ENCODE measurements around the gene WDCP.
A peak's percentile ranks its signal among the peaks of the same experiment; 100 is the strongest.

WDCP gene

DNA sequence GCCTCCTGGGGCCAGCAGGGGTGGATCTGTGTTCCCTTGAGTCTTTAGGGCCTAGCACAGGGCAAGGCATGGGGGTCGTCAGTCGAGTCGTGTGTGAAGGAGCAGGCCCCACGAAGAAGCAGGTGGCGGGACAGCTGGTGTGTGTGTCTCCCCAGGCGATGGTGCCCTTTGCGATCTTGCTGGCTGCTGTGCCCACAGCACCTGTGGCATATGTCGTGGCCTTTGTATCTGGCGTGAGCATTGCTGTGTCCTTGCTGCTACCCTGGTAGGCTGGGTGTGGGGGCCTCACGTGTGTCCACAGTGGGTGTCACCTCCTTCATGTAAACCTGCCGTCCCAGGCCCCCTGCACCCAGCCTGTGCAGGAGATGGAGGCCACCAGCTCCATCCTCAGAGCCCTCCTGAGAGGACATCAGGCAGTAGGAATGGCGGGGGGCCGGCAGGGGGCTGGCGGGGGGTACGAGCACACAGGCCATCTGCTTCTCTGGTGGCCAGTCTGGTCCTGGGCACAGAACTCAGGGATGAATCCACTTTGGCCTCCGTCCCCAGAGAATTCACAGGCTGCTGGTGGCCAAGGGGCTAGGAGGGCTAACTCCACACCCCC, 24.1 kb downstream of the WDCP start:
- TF ChIP-seq RAD21 (IDR thresholded peaks at IDR 0.05; ENCODE audit: low read depth) (no peak), TAF1 (IDR thresholded peaks at IDR 0.05; ENCODE audit: low read depth) (no peak), EGR1 (IDR thresholded peaks at IDR 0.05) (no peak), CREB1 (IDR thresholded peaks at IDR 0.05; ENCODE audit: low read depth) (no peak), CEBPB (IDR thresholded peaks at IDR 0.05) (no peak), YY1 (IDR thresholded peaks at IDR 0.05; ENCODE audit: low read depth) (no peak), ZBTB7A (IDR thresholded peaks at IDR 0.05; ENCODE audit: low read depth) (no peak), NFIC (IDR thresholded peaks at IDR 0.05) (no peak), TEAD4 (IDR thresholded peaks at IDR 0.05) (no peak), TCF12 (IDR thresholded peaks at IDR 0.05; ENCODE audit: low read depth) (no peak), EP300 (IDR thresholded peaks at IDR 0.05; ENCODE audit: borderline replicate concordance) (no peak), FOXM1 (IDR thresholded peaks at IDR 0.05; ENCODE audit: borderline replicate concordance, low read depth) (no peak)
- TF ChIP-seq, protein P1, sequence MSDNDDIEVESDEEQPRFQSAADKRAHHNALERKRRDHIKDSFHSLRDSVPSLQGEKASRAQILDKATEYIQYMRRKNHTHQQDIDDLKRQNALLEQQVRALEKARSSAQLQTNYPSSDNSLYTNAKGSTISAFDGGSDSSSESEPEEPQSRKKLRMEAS (IDR thresholded peaks at IDR 0.05): no peak
- TF ChIP-seq, protein P2, sequence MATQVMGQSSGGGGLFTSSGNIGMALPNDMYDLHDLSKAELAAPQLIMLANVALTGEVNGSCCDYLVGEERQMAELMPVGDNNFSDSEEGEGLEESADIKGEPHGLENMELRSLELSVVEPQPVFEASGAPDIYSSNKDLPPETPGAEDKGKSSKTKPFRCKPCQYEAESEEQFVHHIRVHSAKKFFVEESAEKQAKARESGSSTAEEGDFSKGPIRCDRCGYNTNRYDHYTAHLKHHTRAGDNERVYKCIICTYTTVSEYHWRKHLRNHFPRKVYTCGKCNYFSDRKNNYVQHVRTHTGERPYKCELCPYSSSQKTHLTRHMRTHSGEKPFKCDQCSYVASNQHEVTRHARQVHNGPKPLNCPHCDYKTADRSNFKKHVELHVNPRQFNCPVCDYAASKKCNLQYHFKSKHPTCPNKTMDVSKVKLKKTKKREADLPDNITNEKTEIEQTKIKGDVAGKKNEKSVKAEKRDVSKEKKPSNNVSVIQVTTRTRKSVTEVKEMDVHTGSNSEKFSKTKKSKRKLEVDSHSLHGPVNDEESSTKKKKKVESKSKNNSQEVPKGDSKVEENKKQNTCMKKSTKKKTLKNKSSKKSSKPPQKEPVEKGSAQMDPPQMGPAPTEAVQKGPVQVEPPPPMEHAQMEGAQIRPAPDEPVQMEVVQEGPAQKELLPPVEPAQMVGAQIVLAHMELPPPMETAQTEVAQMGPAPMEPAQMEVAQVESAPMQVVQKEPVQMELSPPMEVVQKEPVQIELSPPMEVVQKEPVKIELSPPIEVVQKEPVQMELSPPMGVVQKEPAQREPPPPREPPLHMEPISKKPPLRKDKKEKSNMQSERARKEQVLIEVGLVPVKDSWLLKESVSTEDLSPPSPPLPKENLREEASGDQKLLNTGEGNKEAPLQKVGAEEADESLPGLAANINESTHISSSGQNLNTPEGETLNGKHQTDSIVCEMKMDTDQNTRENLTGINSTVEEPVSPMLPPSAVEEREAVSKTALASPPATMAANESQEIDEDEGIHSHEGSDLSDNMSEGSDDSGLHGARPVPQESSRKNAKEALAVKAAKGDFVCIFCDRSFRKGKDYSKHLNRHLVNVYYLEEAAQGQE (IDR thresholded peaks at IDR 0.05; ENCODE audit: low read depth): no peak
- TF ChIP-seq, protein P3, sequence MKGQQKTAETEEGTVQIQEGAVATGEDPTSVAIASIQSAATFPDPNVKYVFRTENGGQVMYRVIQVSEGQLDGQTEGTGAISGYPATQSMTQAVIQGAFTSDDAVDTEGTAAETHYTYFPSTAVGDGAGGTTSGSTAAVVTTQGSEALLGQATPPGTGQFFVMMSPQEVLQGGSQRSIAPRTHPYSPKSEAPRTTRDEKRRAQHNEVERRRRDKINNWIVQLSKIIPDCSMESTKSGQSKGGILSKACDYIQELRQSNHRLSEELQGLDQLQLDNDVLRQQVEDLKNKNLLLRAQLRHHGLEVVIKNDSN (IDR thresholded peaks at IDR 0.05): no peak

DNA sequence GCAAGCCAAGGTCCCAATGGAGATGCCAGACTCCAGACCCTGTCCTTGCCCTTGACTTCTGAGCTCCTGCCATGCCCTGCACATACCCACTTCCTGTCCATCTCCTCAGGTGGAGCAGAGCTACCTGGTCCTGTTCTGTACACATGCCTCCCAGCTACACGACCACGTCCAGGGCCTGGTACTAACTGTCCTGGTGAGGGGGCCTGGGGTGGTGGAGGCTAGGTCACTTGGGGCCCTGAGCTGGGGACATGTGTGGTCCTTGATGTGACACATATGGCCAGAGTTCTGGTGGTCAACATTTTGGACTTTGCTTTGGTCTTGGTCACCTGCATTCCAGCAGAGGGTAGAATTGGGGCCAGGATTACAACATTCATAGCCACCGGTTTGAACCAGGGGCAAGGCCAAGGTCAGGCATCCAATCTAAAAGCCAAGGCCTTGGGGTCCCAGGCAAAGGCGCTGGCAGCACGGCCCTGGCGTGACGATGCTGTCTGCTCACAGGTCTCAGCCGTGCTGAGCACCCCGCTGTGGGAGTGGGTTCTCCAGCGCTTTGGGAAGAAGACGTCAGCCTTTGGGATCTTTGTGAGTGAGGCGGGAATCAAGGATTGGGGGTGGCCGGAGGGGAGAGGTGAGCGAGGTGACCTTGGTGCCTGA, 24.7 kb downstream of the WDCP start:
- TF ChIP-seq CREB1 (IDR thresholded peaks at IDR 0.05; ENCODE audit: low read depth): no peak
- TF ChIP-seq EP300 (IDR thresholded peaks at IDR 0.05; ENCODE audit: borderline replicate concordance): no peak
- TF ChIP-seq TEAD4 (IDR thresholded peaks at IDR 0.05): no peak
- TF ChIP-seq RAD21 (IDR thresholded peaks at IDR 0.05; ENCODE audit: low read depth): no peak
- TF ChIP-seq, protein P1 (IDR thresholded peaks at IDR 0.05): no peak
- no peak for TF ChIP-seq ZBTB7A (IDR thresholded peaks at IDR 0.05; ENCODE audit: low read depth)
- TF ChIP-seq TAF1 (IDR thresholded peaks at IDR 0.05; ENCODE audit: low read depth): no peak
- no peak for TF ChIP-seq FOXM1 (IDR thresholded peaks at IDR 0.05; ENCODE audit: borderline replicate concordance, low read depth)

DNA sequence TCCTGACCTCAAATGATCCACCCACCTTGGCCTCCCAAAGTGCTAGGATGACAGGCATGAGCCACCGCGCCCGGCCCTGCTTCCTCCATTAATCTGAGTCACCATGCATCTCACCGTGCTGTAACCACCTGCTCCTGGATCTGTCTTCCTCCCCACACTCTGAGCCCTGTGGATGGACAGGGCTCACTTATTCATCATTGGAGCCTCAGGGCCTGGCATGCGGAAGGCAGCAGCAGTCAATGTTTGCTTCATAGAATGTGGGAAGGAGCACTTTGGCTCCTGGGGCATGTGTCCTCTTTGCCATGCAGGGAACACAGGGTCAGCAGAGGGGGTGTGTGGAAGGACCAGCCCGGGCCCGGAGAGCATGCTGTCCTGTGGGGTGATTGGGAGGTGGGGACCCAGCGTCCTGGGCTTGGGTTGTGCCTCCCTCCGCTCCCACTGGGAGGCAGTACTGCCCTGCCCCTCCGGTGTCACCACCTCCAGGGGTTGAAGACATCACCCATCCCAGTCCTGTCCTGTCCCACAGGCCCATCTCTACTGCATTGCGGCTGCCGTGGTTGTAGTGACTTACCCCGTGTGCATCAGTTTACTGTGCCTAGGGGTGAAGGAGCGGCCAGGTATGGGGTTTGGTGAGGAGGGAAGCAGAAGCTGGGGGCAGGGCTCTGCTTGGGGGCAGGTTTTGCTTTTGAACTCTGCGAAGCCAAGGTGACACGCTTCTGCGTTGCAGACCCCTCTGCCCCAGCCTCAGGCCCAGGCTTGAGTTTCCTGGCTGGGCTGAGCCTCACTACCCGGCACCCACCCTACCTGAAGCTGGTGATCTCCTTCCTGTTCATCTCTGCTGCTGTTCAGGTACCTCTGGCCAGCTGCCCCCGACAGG, 25.8 kb downstream of the WDCP start:
- TF ChIP-seq RAD21 (IDR thresholded peaks at IDR 0.05; ENCODE audit: low read depth) (peak; percentile 63), TAF1 (IDR thresholded peaks at IDR 0.05; ENCODE audit: low read depth) (no peak)

DNA sequence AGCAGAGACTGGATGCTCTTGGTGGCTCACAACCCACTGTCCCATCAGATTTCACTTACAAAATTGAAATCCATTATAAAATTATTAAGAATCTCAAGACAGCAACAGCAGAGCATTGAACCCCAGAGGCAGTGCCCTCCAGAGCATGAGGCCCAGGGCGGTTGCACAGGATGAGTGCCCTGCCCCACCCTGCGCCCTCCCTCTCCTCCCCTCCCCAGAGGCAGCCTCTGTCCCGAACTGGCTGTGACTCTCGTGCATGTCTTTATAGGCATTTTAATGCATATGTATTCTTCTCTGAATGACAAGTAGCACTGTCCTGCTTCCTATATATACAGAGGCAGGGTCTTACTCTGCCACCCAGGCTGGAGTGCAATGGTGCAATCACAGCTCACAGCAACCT, 26.9 kb downstream of the WDCP start:
- TF ChIP-seq ZBTB7A (IDR thresholded peaks at IDR 0.05; ENCODE audit: low read depth): no peak
- no peak for TF ChIP-seq YY1 (IDR thresholded peaks at IDR 0.05; ENCODE audit: low read depth)
- TF ChIP-seq TCF12 (IDR thresholded peaks at IDR 0.05; ENCODE audit: low read depth): no peak
- TF ChIP-seq TEAD4 (IDR thresholded peaks at IDR 0.05): no peak
- TF ChIP-seq, protein P1 (IDR thresholded peaks at IDR 0.05): no peak
- no peak for TF ChIP-seq NFIC (IDR thresholded peaks at IDR 0.05)
- no peak for TF ChIP-seq EGR1 (IDR thresholded peaks at IDR 0.05)
- TF ChIP-seq CREB1 (IDR thresholded peaks at IDR 0.05; ENCODE audit: low read depth): no peak
- TF ChIP-seq TAF1 (IDR thresholded peaks at IDR 0.05; ENCODE audit: low read depth): no peak
- no peak for TF ChIP-seq EP300 (IDR thresholded peaks at IDR 0.05; ENCODE audit: borderline replicate concordance)
- no peak for TF ChIP-seq RAD21 (IDR thresholded peaks at IDR 0.05; ENCODE audit: low read depth)
- TF ChIP-seq, protein P2 (IDR thresholded peaks at IDR 0.05; ENCODE audit: low read depth): no peak

DNA sequence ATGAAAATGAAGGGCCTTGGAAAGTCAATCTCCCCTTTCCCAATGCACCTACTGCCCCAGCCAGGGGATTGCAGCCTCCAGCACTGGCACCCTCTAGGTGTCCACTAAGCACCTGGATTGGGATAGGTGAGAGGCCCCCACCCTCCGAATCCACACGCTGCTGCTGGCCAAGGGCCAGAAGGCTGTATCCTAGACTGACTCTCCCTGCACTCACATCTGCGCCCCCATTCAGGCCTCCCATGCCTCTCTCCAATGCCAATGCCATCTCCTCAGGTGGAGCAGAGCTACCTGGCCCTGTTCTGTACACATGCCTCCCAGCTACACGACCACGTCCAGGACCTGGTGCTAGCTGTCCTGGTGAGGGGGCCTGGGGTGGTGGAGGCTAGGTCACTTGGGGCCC, 27.5 kb downstream of the WDCP start:
- TF ChIP-seq NFIC (IDR thresholded peaks at IDR 0.05) (no peak), EP300 (IDR thresholded peaks at IDR 0.05; ENCODE audit: borderline replicate concordance) (no peak), TAF1 (IDR thresholded peaks at IDR 0.05; ENCODE audit: low read depth) (no peak), RAD21 (IDR thresholded peaks at IDR 0.05; ENCODE audit: low read depth) (no peak), ZBTB7A (IDR thresholded peaks at IDR 0.05; ENCODE audit: low read depth) (no peak), CREB1 (IDR thresholded peaks at IDR 0.05; ENCODE audit: low read depth) (no peak), CEBPB (IDR thresholded peaks at IDR 0.05) (no peak), FOXM1 (IDR thresholded peaks at IDR 0.05; ENCODE audit: borderline replicate concordance, low read depth) (no peak), TEAD4 (IDR thresholded peaks at IDR 0.05) (no peak), YY1 (IDR thresholded peaks at IDR 0.05; ENCODE audit: low read depth) (no peak), EGR1 (IDR thresholded peaks at IDR 0.05) (no peak), TCF12 (IDR thresholded peaks at IDR 0.05; ENCODE audit: low read depth) (no peak)
- TF ChIP-seq, protein P2 (IDR thresholded peaks at IDR 0.05; ENCODE audit: low read depth): no peak
- TF ChIP-seq, protein P1 (IDR thresholded peaks at IDR 0.05): no peak
- TF ChIP-seq, protein P3 (IDR thresholded peaks at IDR 0.05): no peak

All from Ishikawa (cell line).